Natural killer cell (primary cell): ENCODE results near the gene CHID1. TPM values are rescaled to one million over a fixed set of nuclear protein-coding genes. Genes with fewer than 3 reads are reported as not detected.

Source experiments
- ATAC-seq, 3 donors: fragments of 150-1000 bp in 2 of 3; fragments of 200-7000 bp in 1 of 3; cut with Tn5 transposase; 1 replicate in 1 of 3; 2 replicates in 2 of 3; pipeline ENCODE4 v1.10.0; 2021; ENCODE audit warnings: mild to moderate bottlenecking in 2 of 3, moderate library complexity in 2 of 3
- DNase-seq, 2 donors: peaks; one replicate each; pipeline versions ENCODE4 v3.0.0 to v3.0.0-alpha.2; 2013 to 2021; ENCODE audit warnings: mixed read lengths in 1 of 2
- H3K27ac ChIP-seq: one replicate; pipeline ENCODE4 v1.5.1; 2013; ENCODE audit warnings: mild to moderate bottlenecking, low read length
- H3K27me3 ChIP-seq: one replicate; pipeline ENCODE4 v1.6.1; 2013; ENCODE audit warnings: low read length; ENCODE audit not compliant: control insufficient read depth, insufficient read depth
- H3K36me3 ChIP-seq: one replicate; pipeline ENCODE4 v1.6.1; 2013; ENCODE audit warnings: low read length; ENCODE audit not compliant: control insufficient read depth, insufficient read depth
- H3K4me1 ChIP-seq: one replicate; pipeline ENCODE4 v1.6.1; 2013; ENCODE audit warnings: low read length; ENCODE audit not compliant: control insufficient read depth, insufficient read depth
- H3K4me3 ChIP-seq: one replicate; pipeline ENCODE4 v1.5.1; 2013; ENCODE audit warnings: low read length
- H3K9me3 ChIP-seq: one replicate; pipeline ENCODE4 v1.6.1; 2013; ENCODE audit warnings: low read length; ENCODE audit not compliant: control insufficient read depth, insufficient read depth
- H3K27ac Mint-ChIP-seq, 2 donors: one replicate each; pipeline ENCODE4 v1.8.0; 2022; ENCODE audit warnings: mild to moderate bottlenecking in 2 of 2, mixed read lengths in 2 of 2, moderate library complexity in 1 of 2
- H3K27me3 Mint-ChIP-seq, 2 donors: one replicate each; pipeline ENCODE4 v1.8.0; 2022; ENCODE audit warnings: low read depth in 2 of 2, mixed read lengths in 2 of 2
- H3K36me3 Mint-ChIP-seq: one replicate; pipeline ENCODE4 v1.8.0; 2022; ENCODE audit warnings: mixed read lengths
- H3K4me1 Mint-ChIP-seq, 2 donors: one replicate each; pipeline ENCODE4 v1.8.0; 2022; ENCODE audit warnings: mixed read lengths in 2 of 2
- H3K4me3 Mint-ChIP-seq: one replicate; pipeline ENCODE4 v1.8.0; 2022; ENCODE audit warnings: mild to moderate bottlenecking, moderate library complexity, mixed read lengths
- H3K9me3 Mint-ChIP-seq, 2 donors: one replicate each; pipeline ENCODE4 v1.8.0; 2022; ENCODE audit warnings: mixed read lengths in 2 of 2
- CTCF ChIP-seq: fragments of 200-600 bp; IDR thresholded peaks from one replicate; pipeline ENCODE4 v1.8.0; 2022; ENCODE audit warnings: antibody characterized with exemption
- WGBS: methylation state at CpG from one replicate; pipeline ENCODE4 v1.1.7; 2013; ENCODE audit warnings: missing lambda C conversion rate; ENCODE audit not compliant: insufficient coverage; 5-methylcytosine and 5-hydroxymethylcytosine counted together
- intact Hi-C: fragments of 100-400 bp; cut with micrococcal nuclease; formaldehyde crosslinking; loops from one replicate; pipeline ENCODE4 v1.14.2; 2022
- total RNA-seq, 4 donors: library from RNA; stranded (reverse); fragments of 120-200 nt in 1 of 4; gene quantifications; one replicate each; pipeline versions ENCODE4 v1.2.3 to v1.2.4, GENCODE V29; 2013 to 2022

Gene CHID1
- total RNA-seq, 3 donors from 2014 or later (not counting 1 experiment from before 2014, with no cell fraction given): 32.6 to 40.3 (median 33.2) TPM

GRCh38 chr11:862696-863022 lies 48.0 kb downstream of the CHID1 start:
- Mint-ChIP-seq H3K9me3 (no peaks in the 10 kb centered on the region), H3K4me3 (no peak overlapping the region), H3K27me3 (no peaks in the 10 kb centered on the region), H3K4me1 (peaks cover 0 to 4% of the 10 kb centered on the region in 2 donors), H3K27ac (no peak overlapping the region), H3K36me3 (no peaks in the 10 kb centered on the region)
- ATAC-seq: no peak
- WGBS: 90% methylated on average over 12 of the region's 12 CpGs
- no peak for TF ChIP-seq CTCF
- no peaks in the 10 kb centered on the region for H3K4me1 ChIP-seq
- H3K27ac ChIP-seq: no peak overlapping the region
- no peaks in the 10 kb centered on the region for H3K36me3 ChIP-seq
- H3K4me3 ChIP-seq: no peak overlapping the region
- DNase-seq: no peak
- intact Hi-C loops: no loop called here
- no peaks in the 10 kb centered on the region for H3K9me3 ChIP-seq
- no peaks in the 10 kb centered on the region for H3K27me3 ChIP-seq

DNA sequence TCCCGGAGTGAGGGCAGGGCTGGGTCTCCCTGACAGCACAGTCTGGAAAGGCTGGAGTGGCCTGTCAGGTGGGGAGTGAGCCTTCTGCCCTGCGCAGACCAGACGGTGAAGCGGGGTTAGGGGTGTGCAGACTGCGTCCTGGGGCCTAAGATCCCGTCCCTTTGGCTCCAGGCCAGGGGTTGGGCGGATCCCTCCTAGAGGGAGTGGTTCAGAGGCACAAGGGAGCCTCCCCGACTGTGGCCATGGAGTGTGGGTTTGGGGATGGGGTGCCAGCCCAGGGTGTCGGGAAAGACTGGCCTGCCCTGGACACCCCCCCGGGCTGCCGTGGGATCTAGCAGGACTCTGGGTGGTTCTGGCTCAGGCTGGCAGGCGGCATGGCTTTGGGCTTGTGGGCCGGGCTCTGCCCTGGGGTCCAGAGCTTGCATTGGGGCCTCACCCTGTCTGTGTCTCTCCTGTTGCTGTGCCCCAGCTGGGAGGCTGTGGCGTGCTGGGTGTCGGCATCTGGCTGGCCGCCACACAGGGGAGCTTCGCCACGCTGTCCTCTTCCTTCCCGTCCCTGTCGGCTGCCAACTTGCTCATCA lies 48.4 kb downstream of the CHID1 start:
- Mint-ChIP-seq H3K4me1 (peaks cover 0 to 5% of the 10 kb centered on the region in 2 donors), H3K36me3 (no peaks in the 10 kb centered on the region), H3K9me3 (no peaks in the 10 kb centered on the region), H3K27me3 (no peaks in the 10 kb centered on the region), H3K4me3 (no peak overlapping the region), H3K27ac (no peak overlapping the region)
- no peak overlapping the region for H3K4me3 ChIP-seq
- WGBS: 86% methylated on average over 20 of the region's 20 CpGs
- no peaks in the 10 kb centered on the region for H3K9me3 ChIP-seq
- ATAC-seq (no peak), DNase-seq (no peak)
- H3K36me3 ChIP-seq: no peaks in the 10 kb centered on the region
- intact Hi-C loops: no loop called here
- H3K4me1 ChIP-seq: peaks cover under 1% of the 10 kb centered on the region
- TF ChIP-seq CTCF: no peak
- H3K27ac ChIP-seq: no peak overlapping the region
- no peaks in the 10 kb centered on the region for H3K27me3 ChIP-seq

DNA sequence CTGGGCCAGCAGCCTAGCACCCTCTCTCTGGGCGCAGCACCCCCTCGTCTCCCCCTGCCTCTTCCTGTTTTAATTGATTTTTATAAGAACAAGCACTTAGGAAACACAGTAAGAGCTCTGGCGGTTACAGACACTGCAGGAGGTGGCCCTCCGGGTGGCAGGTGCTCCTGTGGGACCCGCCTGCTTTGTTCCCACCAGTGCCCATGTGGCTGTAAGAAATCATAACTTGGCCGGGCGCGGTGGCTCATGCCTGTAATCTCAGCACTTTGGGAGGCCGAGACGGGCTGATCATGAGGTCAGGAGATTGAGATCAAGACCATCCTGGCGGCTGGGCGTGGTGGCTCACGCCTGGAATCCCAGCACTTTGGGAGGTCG lies 49.5 kb downstream of the CHID1 start:
- WGBS: 92% methylated on average over 14 of the region's 14 CpGs
- no peaks in the 10 kb centered on the region for H3K36me3 ChIP-seq
- H3K4me3 Mint-ChIP-seq: no peak overlapping the region
- H3K27ac ChIP-seq: no peak overlapping the region
- H3K27me3 ChIP-seq: no peaks in the 10 kb centered on the region
- H3K4me1 Mint-ChIP-seq: peaks cover 7 to 12% of the 10 kb centered on the region in 2 donors
- H3K9me3 Mint-ChIP-seq: no peaks in the 10 kb centered on the region
- no peak overlapping the region for H3K4me3 ChIP-seq
- no peaks in the 10 kb centered on the region for H3K9me3 ChIP-seq
- H3K4me1 ChIP-seq: peaks cover 12% of the 10 kb centered on the region
- H3K27ac Mint-ChIP-seq: no peak overlapping the region
- TF ChIP-seq CTCF: no peak
- intact Hi-C loops: no loop called here
- no peak for DNase-seq
- no peaks in the 10 kb centered on the region for H3K36me3 Mint-ChIP-seq
- no peaks in the 10 kb centered on the region for H3K27me3 Mint-ChIP-seq
- ATAC-seq: no peak
